GM06990 (cell line): Measurements from ENCODE around the gene NFAM1.

Experiments
- DNase-seq: peaks from one replicate; pipeline ENCODE4 v3.0.0-alpha.2; 2011; ENCODE audit not compliant: insufficient read length; ENCODE audit errors: extremely low read depth
- H3K27me3 ChIP-seq: replicated peaks from 2 replicates; pipeline ENCODE4 v1.6.0; 2011; ENCODE audit warnings: low read length; ENCODE audit not compliant: control insufficient read depth, insufficient read depth
- H3K36me3 ChIP-seq: 2 replicates; pipeline ENCODE4 v1.5.1; 2011; ENCODE audit warnings: low read length; ENCODE audit not compliant: control insufficient read depth, insufficient read depth
- H3K4me3 ChIP-seq: replicated peaks from 2 replicates; pipeline ENCODE4 v1.5.1; 2011; ENCODE audit warnings: low read depth, mild to moderate bottlenecking, control low read depth, low read length
- TF ChIP-seq, protein P1 (sequence below): IDR thresholded peaks from 2 replicates; pipeline ENCODE4 v1.5.1; 2011; ENCODE audit warnings: low read length, control low read depth, mild to moderate bottlenecking, inconsistent platforms; ENCODE audit not compliant: insufficient read depth, poor library complexity, severe bottlenecking

NFAM1 gene

DNA sequence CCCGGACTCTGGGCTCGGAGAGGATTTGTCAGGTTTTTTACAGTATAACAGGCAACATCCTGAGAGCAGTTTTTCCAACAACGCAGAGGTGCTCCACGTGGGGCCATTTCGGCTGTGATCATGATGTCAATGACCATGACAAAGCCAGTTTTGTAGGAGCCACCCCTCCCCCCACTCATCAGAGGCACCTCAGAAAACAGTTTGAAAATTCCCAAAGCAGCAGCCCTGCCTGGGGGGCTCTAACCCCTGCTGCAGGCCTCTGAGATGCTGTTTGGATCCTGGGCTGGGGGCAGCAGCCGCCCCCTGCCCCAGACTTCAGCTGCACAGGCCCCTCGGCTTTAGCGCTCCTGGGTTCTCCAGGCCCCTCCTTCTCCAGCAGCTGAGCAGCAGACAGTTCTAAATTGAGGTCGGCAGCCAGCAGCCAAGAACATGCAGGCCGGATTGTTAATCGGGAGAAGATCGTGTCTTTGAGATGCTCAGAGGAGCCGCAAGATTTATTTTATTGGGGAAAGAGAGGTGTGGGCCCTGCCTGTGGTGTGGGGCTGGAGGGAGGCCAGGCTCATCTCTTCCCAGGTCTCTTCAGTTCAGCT is 19.4 kb downstream of the NFAM1 start:
- no peaks in the 10 kb centered on the region for H3K36me3 ChIP-seq
- DNase-seq: no peak
- TF ChIP-seq, protein P1, sequence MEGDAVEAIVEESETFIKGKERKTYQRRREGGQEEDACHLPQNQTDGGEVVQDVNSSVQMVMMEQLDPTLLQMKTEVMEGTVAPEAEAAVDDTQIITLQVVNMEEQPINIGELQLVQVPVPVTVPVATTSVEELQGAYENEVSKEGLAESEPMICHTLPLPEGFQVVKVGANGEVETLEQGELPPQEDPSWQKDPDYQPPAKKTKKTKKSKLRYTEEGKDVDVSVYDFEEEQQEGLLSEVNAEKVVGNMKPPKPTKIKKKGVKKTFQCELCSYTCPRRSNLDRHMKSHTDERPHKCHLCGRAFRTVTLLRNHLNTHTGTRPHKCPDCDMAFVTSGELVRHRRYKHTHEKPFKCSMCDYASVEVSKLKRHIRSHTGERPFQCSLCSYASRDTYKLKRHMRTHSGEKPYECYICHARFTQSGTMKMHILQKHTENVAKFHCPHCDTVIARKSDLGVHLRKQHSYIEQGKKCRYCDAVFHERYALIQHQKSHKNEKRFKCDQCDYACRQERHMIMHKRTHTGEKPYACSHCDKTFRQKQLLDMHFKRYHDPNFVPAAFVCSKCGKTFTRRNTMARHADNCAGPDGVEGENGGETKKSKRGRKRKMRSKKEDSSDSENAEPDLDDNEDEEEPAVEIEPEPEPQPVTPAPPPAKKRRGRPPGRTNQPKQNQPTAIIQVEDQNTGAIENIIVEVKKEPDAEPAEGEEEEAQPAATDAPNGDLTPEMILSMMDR: no peak
- no peaks in the 10 kb centered on the region; the same call in 1 of the 2 replicates for H3K27me3 ChIP-seq
- no peak overlapping the region for H3K4me3 ChIP-seq

DNA sequence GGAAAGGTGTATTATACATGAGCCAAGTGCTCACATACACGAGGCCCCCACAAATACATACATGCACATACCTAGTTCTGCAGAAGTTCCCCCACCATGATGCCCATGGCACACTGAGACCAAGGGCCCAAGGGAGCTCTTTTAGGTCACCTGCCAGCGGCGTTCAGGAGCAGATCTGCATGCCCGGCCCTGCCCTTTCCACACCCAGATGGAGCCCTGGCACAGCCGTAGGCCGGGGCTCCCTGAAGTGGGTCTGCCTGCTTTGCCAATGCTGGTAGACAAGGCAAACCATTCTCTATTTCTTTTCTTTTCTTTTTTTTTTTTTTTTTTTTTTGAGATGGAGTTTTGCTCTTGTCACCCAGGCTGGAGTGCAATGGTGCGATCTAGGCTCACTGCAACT is 21.5 kb downstream of the NFAM1 start:
- no peak for DNase-seq

DNA sequence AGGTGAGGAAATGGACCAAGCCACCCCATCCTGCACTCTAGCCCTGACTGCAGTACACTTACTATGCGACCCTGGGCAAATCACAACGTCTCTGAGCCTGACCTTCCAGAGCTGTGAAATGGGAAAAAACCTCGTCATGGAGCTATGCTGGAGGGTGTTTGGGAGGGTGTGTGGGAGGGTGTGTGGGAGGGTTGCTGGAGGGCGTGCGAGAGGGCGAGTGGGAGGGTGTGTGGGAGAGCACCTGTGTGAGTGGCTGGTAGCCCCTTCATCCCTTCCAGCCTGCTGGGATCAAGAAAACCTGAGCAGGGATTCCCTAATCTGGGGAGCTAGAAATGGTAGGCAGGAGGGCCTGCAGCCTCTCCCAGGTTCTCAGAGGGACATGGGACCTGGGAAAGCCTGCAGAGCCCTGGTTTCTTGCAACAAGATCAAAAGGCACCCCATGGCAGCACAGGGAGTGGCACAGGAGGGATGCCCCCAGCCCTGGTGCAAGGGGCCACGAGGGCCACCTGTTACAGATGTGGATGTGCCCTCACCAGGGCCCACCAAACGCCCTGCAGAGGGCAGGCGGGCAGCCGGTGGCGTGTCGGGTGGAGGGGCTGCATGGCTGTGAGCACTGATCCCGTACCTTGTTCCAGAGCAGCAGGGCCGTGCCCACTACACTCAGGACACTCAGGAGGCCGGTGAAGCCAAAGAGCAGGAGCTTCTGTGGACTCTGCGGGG is 23.2 kb downstream of the NFAM1 start:
- DNase-seq: no peak
- H3K27me3 ChIP-seq: no peaks in the 10 kb centered on the region; the same call in none of the 2 replicates
- TF ChIP-seq, protein P1: no peak
- no peaks in the 10 kb centered on the region for H3K36me3 ChIP-seq
- H3K4me3 ChIP-seq: no peak overlapping the region

More for the DNA sequence above, 21.5 kb downstream of the NFAM1 start:
- H3K36me3 ChIP-seq: no peaks in the 10 kb centered on the region
- no peaks in the 10 kb centered on the region; the same call in none of the 2 replicates for H3K27me3 ChIP-seq
- TF ChIP-seq, protein P1: no peak
- no peak overlapping the region for H3K4me3 ChIP-seq

DNA sequence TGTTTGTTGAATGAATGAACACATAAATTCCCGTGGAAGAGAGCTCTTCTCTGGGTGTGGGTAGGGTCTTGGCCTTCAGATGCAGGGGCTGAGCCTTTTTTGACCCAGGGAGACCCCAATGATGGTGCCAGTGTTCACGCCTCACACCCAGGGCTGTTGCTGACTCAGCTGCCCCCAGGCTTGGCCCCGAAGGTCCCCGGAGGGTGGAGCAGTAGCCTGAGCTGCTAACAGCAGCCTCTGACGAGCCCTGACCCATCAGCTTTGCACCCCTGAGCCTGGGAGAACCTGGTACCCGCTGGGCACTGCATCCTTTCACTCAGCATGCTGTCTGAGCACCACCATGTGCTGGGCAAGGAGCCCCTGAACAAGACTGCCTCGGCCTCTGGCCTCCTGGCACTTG is 23.9 kb downstream of the NFAM1 start:
- no peak for DNase-seq
- H3K27me3 ChIP-seq: no peaks in the 10 kb centered on the region; the same call in none of the 2 replicates
- H3K36me3 ChIP-seq: no peaks in the 10 kb centered on the region
- no peak overlapping the region for H3K4me3 ChIP-seq
- TF ChIP-seq, protein P1: no peak

DNA sequence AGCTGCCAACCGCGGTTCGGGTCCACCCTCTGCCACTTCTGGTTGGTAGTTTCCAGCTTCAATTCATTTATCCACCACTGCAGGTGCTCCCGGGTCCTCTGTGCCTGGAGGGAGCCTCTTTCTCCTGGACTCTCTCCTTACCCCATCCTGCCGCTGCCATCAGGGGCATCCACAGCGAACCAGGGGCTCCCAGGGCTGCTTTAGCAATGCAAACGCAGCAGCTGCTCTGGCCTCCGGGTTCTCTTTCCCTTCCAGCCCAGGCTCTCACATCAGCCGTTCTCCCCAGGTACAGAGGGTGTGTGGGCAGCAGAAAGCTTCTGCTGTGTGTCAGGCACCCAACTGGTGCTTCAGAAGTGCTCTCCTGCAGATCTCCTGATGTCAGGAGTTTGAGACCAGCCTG is 27.9 kb downstream of the NFAM1 start:
- TF ChIP-seq, protein P1: no peak
- no peaks in the 10 kb centered on the region for H3K36me3 ChIP-seq
- no peak for DNase-seq
- H3K4me3 ChIP-seq: no peak overlapping the region
- no peaks in the 10 kb centered on the region; the same call in none of the 2 replicates for H3K27me3 ChIP-seq
